Measurements from ENCODE around the gene TRIM31. TPM values are rescaled to one million over a fixed set of nuclear protein-coding genes. Genes with fewer than 3 reads are reported as not detected.

TRIM31 gene, protein sequence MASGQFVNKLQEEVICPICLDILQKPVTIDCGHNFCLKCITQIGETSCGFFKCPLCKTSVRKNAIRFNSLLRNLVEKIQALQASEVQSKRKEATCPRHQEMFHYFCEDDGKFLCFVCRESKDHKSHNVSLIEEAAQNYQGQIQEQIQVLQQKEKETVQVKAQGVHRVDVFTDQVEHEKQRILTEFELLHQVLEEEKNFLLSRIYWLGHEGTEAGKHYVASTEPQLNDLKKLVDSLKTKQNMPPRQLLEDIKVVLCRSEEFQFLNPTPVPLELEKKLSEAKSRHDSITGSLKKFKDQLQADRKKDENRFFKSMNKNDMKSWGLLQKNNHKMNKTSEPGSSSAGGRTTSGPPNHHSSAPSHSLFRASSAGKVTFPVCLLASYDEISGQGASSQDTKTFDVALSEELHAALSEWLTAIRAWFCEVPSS
- not detected for polyA plus RNA-seq (2012; ENCODE audit: missing spikeins)

DNA sequence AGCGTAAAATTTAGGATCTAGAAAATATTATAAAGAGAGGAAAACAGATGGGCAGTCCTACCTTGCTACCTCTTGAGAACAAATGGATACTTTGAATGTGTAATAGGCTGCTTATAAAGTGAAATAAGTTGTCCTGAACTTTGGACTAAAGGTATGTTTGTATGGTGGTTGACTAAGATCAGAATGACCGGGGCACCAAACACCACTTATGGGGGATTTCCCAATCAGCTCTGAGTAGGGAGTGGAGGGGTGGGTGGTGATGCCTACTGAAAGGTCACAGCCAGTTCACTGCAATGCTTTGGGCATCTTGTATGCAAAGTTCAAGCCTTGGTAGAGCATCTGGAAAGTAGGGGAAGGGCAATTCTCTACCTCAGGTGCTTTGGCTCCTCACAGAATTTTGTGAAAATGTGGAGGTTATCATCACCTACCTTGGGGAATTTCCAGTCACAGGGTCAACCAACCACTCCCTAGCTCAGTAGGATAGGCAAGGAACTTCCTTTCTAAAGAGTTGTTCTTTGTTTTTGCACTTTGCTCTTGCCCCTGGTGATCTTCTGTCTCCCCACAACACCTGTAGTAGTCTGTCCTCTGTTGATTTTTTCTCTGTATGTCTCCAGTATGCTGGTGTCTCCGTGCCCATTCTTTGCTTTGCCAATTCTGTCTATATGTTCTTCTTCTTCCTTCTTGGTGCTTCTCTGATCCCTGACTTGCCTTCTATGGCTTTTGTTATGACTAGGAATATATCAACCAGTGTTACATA is at the start of gene TRIM31:
Gene TRIM31, minus strand, starts transcription at position 88 of the 757 bp plus-strand sequence. CDS start 285 bp downstream, outside the sequence.
- DNase-seq (ENCODE audit: insufficient read length) (no peak), FAIRE-seq (peak; percentile 57)
- TF ChIP-seq POLR2A (IDR thresholded peaks at IDR 0.05; ENCODE audit: low read depth, low read length) (no peak), TAF1 (IDR thresholded peaks at IDR 0.05; ENCODE audit: borderline replicate concordance, low read depth, low read length) (no peak), POLR2AphosphoS5 (IDR thresholded peaks at IDR 0.05; ENCODE audit: low read depth, low read length) (no peak)

DNA sequence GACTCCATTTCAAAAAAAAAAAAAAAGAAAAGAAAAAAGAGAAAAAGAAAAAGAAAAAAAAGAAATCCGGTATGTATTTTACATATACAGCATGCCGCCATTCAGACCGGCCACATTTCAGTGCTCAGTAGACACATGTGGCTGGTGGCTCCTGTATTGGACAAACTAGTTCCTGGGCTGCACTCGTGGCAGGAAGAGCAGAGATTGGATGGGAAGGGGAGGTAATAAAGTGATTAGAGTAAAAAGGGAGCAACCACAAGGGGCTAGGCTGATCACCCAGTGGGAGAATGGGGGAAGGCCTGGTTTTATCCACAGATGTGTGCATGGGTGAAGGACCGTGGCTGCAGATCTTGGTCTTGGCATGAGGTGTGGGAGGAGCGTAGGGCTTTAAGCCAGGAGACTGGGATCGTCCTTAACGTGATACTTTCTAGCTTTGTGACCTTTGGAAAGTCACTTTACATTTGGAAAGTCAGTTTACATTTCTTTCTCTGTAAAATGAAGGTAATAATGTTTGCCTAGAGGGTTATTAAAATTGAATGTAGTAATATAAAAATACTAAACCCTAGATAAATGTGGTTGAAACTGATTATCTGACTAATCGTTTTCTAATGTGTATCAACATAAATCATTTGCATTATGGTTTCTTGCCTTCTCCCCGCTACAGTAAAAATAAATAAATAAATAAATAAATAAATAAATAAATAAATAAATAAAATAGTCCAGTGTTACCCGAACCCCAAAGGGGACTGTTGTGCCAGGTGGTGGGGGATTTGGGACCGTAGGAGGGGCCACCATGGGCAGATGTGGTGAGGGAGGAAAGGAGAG is 49.6 kb upstream of the TRIM31 start:
- no peak for DNase-seq (ENCODE audit: insufficient read length)

DNA sequence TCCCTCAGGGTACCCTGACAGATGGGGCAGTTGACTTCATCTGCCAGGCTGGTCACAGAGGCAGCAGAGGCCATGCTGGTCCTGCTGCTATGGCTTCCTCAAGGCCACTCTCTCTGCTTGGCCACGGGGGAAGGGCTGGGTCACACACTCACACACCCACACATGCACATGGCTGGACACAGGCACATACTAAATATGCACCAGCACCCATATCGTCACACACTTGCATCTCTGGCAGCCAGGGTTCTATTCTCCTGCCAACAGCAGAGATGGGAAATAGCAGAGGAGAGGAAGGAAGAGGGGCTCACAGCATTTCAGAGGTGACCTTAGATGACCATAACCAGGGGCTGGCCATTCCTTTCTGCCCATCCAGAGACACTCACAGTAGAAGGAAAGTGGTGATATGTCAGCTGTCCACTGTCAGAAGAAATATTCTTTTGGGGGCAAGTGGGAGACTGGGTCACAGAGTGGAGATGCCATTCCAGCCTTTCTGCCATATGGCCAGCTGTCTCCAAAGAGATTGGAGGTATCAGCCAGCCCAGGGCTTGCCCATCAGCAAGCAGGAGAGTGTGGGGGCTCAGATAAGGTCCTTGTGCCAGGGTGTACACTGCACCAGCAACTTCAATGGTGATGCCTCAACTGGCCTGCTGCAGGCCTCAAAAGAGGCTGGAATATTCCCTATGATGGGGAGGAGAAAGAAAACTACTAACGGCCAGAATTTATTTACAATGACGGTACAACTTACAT is 48.1 kb upstream of the TRIM31 start, which contains the start of gene TRIM10:
Gene TRIM10, minus strand, starts transcription at position 427 of the 747 bp plus-strand sequence. Its CDS starts 353 bp downstream, at position 74.
- DNase-seq (ENCODE audit: insufficient read length) (no peak), FAIRE-seq (no peak)
- no peak for TF ChIP-seq POLR2AphosphoS5 (IDR thresholded peaks at IDR 0.05; ENCODE audit: low read depth, low read length)
- no peak for TF ChIP-seq POLR2A (IDR thresholded peaks at IDR 0.05; ENCODE audit: low read depth, low read length)
- no peak for TF ChIP-seq TAF1 (IDR thresholded peaks at IDR 0.05; ENCODE audit: borderline replicate concordance, low read depth, low read length)

More for the DNA sequence above, 49.6 kb upstream of the TRIM31 start:
- FAIRE-seq, result no peak
- no peak for TF ChIP-seq POLR2A (IDR thresholded peaks at IDR 0.05; ENCODE audit: low read depth, low read length)
- no peak for TF ChIP-seq TAF1 (IDR thresholded peaks at IDR 0.05; ENCODE audit: borderline replicate concordance, low read depth, low read length)
- TF ChIP-seq POLR2AphosphoS5 (IDR thresholded peaks at IDR 0.05; ENCODE audit: low read depth, low read length), result no peak

- DNase-seq (ENCODE audit: insufficient read length), result no peak
- FAIRE-seq, result no peak
- TF ChIP-seq POLR2A (IDR thresholded peaks at IDR 0.05; ENCODE audit: low read depth, low read length), result no peak
- no peak for TF ChIP-seq TAF1 (IDR thresholded peaks at IDR 0.05; ENCODE audit: borderline replicate concordance, low read depth, low read length)
- no peak for TF ChIP-seq POLR2AphosphoS5 (IDR thresholded peaks at IDR 0.05; ENCODE audit: low read depth, low read length)
Observed at GRCh38 chr6:30160008-30160784, 47.3 kb upstream of the TRIM31 start.

DNA sequence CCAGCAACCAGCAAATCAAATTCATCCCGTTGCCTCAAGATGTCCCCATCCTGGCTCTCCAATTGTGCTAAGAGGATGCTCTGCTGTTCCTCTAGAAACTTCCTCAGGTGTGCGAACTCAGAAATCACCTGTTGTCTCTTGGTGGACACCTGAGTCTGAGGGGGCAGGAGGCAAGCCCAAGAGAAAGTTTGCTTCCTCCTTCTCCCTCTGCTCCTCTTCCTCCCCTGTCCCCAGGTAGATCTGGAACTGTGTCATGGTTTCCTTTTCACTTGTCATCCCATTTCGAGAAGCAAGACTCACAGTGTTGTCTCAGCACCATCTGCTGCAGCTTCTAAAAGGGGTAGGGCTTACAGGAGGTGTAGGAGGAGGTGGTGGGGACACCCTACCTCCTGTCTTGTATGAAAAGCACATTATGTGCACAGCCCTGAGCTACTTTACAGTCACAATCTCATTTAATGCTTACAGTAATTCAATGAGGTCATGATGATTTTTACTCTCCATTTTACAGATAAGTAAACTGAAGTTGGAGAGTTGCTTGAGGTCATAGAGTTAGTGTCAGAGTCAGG is 45.7 kb upstream of the TRIM31 start:
- FAIRE-seq (no peak), DNase-seq (ENCODE audit: insufficient read length) (no peak)
- TF ChIP-seq POLR2A (IDR thresholded peaks at IDR 0.05; ENCODE audit: low read depth, low read length) (no peak), TAF1 (IDR thresholded peaks at IDR 0.05; ENCODE audit: borderline replicate concordance, low read depth, low read length) (no peak), POLR2AphosphoS5 (IDR thresholded peaks at IDR 0.05; ENCODE audit: low read depth, low read length) (no peak)

GRCh38 chr6:30157999-30158398 is 45.1 kb upstream of the TRIM31 start:
- DNase-seq (ENCODE audit: insufficient read length) (no peak), FAIRE-seq (no peak)
- TF ChIP-seq POLR2A (IDR thresholded peaks at IDR 0.05; ENCODE audit: low read depth, low read length) (no peak), TAF1 (IDR thresholded peaks at IDR 0.05; ENCODE audit: borderline replicate concordance, low read depth, low read length) (no peak)

GRCh38 chr6:30157581-30157980 is 44.7 kb upstream of the TRIM31 start:
- DNase-seq (ENCODE audit: insufficient read length) (no peak), FAIRE-seq (no peak)
- TF ChIP-seq TAF1 (IDR thresholded peaks at IDR 0.05; ENCODE audit: borderline replicate concordance, low read depth, low read length) (no peak), POLR2AphosphoS5 (IDR thresholded peaks at IDR 0.05; ENCODE audit: low read depth, low read length) (no peak), POLR2A (IDR thresholded peaks at IDR 0.05; ENCODE audit: low read depth, low read length) (no peak)

- FAIRE-seq, result no peak
- TF ChIP-seq POLR2A (IDR thresholded peaks at IDR 0.05; ENCODE audit: low read depth, low read length) (no peak), TAF1 (IDR thresholded peaks at IDR 0.05; ENCODE audit: borderline replicate concordance, low read depth, low read length) (no peak), POLR2AphosphoS5 (IDR thresholded peaks at IDR 0.05; ENCODE audit: low read depth, low read length) (no peak)
- no peak for DNase-seq (ENCODE audit: insufficient read length)
Observed at GRCh38 chr6:30156774-30157173, 43.9 kb upstream of the TRIM31 start.

GRCh38 chr6:30156262-30156599 is 43.3 kb upstream of the TRIM31 start:
- FAIRE-seq, result no peak

More at GRCh38 chr6:30156262-30156599, 43.3 kb upstream of the TRIM31 start:
- no peak for DNase-seq (ENCODE audit: insufficient read length)
- TF ChIP-seq POLR2A (IDR thresholded peaks at IDR 0.05; ENCODE audit: low read depth, low read length), result no peak
- TF ChIP-seq POLR2AphosphoS5 (IDR thresholded peaks at IDR 0.05; ENCODE audit: low read depth, low read length), result no peak
- no peak for TF ChIP-seq TAF1 (IDR thresholded peaks at IDR 0.05; ENCODE audit: borderline replicate concordance, low read depth, low read length)
